ENCODE results near the gene MLKL.

The MLKL gene

GRCh38 chr16:74718140-74718539 lies 17.5 kb upstream of the MLKL start:
- no peak for DNase-seq (ENCODE audit: low read depth)
- TF ChIP-seq CTCF (IDR thresholded peaks at IDR 0.05; ENCODE audit: insufficient read depth, low read depth, low read length, missing control alignments) = no peak
- H3K4me3 ChIP-seq (ENCODE audit: low read depth, low read length) = no peak overlapping the region

DNA sequence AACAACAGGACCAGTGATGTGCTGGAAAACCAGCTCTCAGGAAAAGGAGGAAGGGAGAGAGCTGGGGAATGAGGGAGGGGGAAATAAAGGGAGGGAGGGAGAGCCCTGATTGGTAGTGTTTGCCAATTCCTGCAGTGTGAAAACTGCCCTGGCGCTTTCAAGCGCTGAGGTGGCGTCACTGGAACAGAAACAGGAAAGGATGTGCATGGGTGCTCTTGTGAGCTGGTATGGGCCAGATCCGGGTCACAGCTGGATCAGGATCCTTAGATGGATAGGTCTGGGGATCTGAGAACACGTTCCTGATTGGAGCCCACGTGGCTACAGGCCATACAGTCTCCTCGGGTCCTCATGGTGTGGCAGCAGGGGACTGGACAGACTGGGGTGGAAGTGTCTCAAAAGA lies 16.7 kb upstream of the MLKL start:
- DNase-seq (ENCODE audit: low read depth) = no peak
- no peak for TF ChIP-seq CTCF (IDR thresholded peaks at IDR 0.05; ENCODE audit: insufficient read depth, low read depth, low read length, missing control alignments)
- no peak overlapping the region for H3K4me3 ChIP-seq (ENCODE audit: low read depth, low read length)

DNA sequence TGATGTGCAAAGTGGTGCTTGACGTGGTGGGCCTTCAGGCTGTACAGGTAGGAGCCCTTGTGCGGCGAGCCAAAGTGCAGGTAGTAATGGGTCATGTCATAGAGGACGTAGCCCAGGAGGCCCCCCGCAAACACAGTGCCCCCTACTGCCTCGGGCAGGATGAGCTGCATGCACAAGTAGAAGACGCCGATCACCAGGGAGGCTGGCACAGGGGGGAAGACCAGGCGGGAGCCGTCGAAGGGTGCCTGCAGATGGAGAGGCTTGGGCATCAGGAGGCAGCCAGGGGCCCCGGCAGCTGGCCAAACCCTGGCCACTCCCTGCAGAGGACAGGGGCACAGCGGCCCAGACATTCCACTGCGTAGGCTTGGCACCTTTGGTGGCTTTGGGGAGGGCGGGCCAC lies 15.7 kb upstream of the MLKL start:
- no peak overlapping the region for H3K4me3 ChIP-seq (ENCODE audit: low read depth, low read length)
- DNase-seq (ENCODE audit: low read depth) = no peak
- TF ChIP-seq CTCF (IDR thresholded peaks at IDR 0.05; ENCODE audit: insufficient read depth, low read depth, low read length, missing control alignments) = peak; percentile 4

- TF ChIP-seq CTCF (IDR thresholded peaks at IDR 0.05; ENCODE audit: insufficient read depth, low read depth, low read length, missing control alignments) = no peak
- no peak overlapping the region for H3K4me3 ChIP-seq (ENCODE audit: low read depth, low read length)
- no peak for DNase-seq (ENCODE audit: low read depth)
Observed at GRCh38 chr16:74713876-74714275, 13.2 kb upstream of the MLKL start.

GRCh38 chr16:74713325-74713724 lies 12.7 kb upstream of the MLKL start:
- no peak for TF ChIP-seq CTCF (IDR thresholded peaks at IDR 0.05; ENCODE audit: insufficient read depth, low read depth, low read length, missing control alignments)
- DNase-seq (ENCODE audit: low read depth) = no peak
- H3K4me3 ChIP-seq (ENCODE audit: low read depth, low read length) = no peak overlapping the region

DNA sequence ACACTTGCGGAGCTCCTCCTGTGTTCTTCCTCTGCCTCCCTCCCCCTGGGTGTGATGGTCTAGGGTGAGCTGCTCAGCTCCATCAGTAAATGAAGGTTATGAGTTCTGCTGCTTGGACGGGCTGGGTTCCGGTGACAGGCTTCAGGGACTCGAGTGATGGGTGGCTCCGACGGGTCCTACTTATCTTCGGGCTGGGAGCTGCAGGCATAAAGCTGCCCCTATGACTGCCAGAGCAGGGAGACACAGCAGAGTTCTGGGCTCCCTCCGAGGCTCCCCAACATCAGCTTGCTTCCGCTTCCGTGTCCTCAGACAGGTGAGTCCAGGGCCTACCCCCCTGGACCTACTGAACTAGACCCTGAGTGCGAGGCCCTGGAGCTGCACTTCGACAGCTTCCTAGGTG lies 11.3 kb upstream of the MLKL start:
- H3K4me3 ChIP-seq (ENCODE audit: low read depth, low read length) = no peak overlapping the region
- no peak for DNase-seq (ENCODE audit: low read depth)
- TF ChIP-seq CTCF (IDR thresholded peaks at IDR 0.05; ENCODE audit: insufficient read depth, low read depth, low read length, missing control alignments) = no peak

DNA sequence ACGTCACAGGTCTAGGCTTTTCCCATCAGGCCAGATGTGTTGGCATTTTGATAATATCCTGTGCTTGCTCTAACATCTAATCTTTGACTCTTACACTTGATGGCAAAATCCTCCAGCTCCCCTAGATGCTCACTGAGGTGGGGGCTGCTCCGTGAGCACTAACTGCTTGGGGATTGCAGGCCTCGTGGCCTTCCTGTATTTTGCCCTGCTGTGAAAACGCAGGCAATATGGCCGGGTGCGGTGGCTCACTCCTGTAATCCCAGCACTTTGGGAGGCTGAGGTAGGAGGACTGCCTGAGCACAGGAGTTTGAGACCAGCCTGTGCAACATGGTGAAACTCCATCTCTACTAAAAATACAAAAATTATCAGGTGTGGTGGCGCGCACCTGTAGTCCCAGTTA lies 9.7 kb upstream of the MLKL start:
- TF ChIP-seq CTCF (IDR thresholded peaks at IDR 0.05; ENCODE audit: insufficient read depth, low read depth, low read length, missing control alignments) = no peak
- DNase-seq (ENCODE audit: low read depth) = no peak

More for the DNA sequence above, 9.7 kb upstream of the MLKL start:
- H3K4me3 ChIP-seq (ENCODE audit: low read depth, low read length) = no peak overlapping the region
